PC-3 (cell line): ENCODE measurements around the gene IRF2. TPM values are rescaled to one million over a fixed set of nuclear protein-coding genes. Genes with fewer than 3 reads are reported as not detected.
A peak's percentile ranks its signal among the peaks of the same experiment; 100 is the strongest.

Experiments used
- ATAC-seq: fragments of 200-7000 bp; cut with Tn5 transposase; 2 replicates; pipeline ENCODE4 v1.9.1; 2020; ENCODE audit warnings: mild to moderate bottlenecking, moderate library complexity
- BruUV-seq: library from RNA; stranded (reverse); fragments of 400-500 nt; replicated peaks from 2 replicates; lab custom pipeline; 2021; lab: Mats Ljungman, UMichigan
- CTCF ChIA-PET: fragments of 300-600 bp; sonication (Branson Sonifier 250); formaldehyde crosslinking; loops from one replicate; lab custom pipeline; 2022; ENCODE audit warnings: antibody characterized with exemption; lab: Charles Lee
- POLR2A ChIA-PET: fragments of 300-600 bp; sonication (Branson Sonifier 250); formaldehyde crosslinking; loops from one replicate; lab custom pipeline; 2022; ENCODE audit warnings: antibody characterized with exemption; ENCODE audit not compliant: unreplicated experiment; lab: Charles Lee
- DNase-seq: peaks from one replicate; pipeline ENCODE4 v3.0.0-alpha.2; 2015
- H2AFZ ChIP-seq: fragments of 300-600 bp; sonication (generic); 2 replicates; pipeline ENCODE4 v1.6.0; 2016; ENCODE audit warnings: antibody characterized with exemption, low read length
- H3F3A ChIP-seq: fragments of 300-600 bp; sonication (generic); one replicate; pipeline ENCODE4 v1.6.0; 2017; ENCODE audit warnings: antibody characterized with exemption, low read length, control low read depth, mild to moderate bottlenecking; ENCODE audit not compliant: unreplicated experiment
- H3K27ac ChIP-seq: fragments of 300-600 bp; sonication (generic); 2 replicates; pipeline ENCODE4 v1.5.1; 2016; ENCODE audit warnings: mild to moderate bottlenecking, low read length
- H3K27me3 ChIP-seq: fragments of 300-600 bp; sonication (generic); 2 replicates; pipeline ENCODE4 v1.6.1; 2016; ENCODE audit warnings: low read length, mixed read lengths
- H3K36me3 ChIP-seq: fragments of 300-600 bp; sonication (generic); 2 replicates; pipeline ENCODE4 v1.6.1; 2016; ENCODE audit warnings: low read depth, mixed run types, low read length, mixed read lengths
- H3K4me1 ChIP-seq: fragments of 300-600 bp; sonication (generic); 2 replicates; pipeline ENCODE4 v1.5.1; 2016; ENCODE audit warnings: low read length; ENCODE audit not compliant: insufficient read depth
- H3K4me2 ChIP-seq: fragments of 300-600 bp; sonication (generic); 2 replicates; pipeline ENCODE4 v1.6.0; 2016; ENCODE audit warnings: low read length
- H3K4me3 ChIP-seq: fragments of 300-600 bp; sonication (generic); 2 replicates; pipeline ENCODE4 v1.5.1; 2016; ENCODE audit warnings: mild to moderate bottlenecking, low read length, mixed read lengths
- H3K79me2 ChIP-seq: fragments of 300-600 bp; sonication (generic); 2 replicates; pipeline ENCODE4 v1.6.1; 2017; ENCODE audit warnings: low read length, mixed read lengths
- H3K9ac ChIP-seq: fragments of 300-600 bp; sonication (generic); 2 replicates; pipeline ENCODE4 v1.6.0; 2016; ENCODE audit warnings: mild to moderate bottlenecking, low read length
- H3K9me2 ChIP-seq: fragments of 300-600 bp; sonication (generic); replicated peaks from 2 replicates; pipeline ENCODE4 v1.6.1; 2016; ENCODE audit warnings: mixed run types, low read length, mixed read lengths
- H3K9me3 ChIP-seq: fragments of 300-600 bp; sonication (generic); 2 replicates; pipeline ENCODE4 v1.6.1; 2016; ENCODE audit warnings: low read length, mixed read lengths
- H4K20me1 ChIP-seq: fragments of 300-600 bp; sonication (generic); 2 replicates; pipeline ENCODE4 v1.6.1; 2016; ENCODE audit warnings: low read length, mixed read lengths
- EZH2 ChIP-seq: fragments of 300-600 bp; sonication (generic); IDR thresholded peaks from one replicate; pipeline ENCODE4 v1.6.1; 2017; ENCODE audit warnings: antibody characterized with exemption, mild to moderate bottlenecking, low read length; ENCODE audit not compliant: unreplicated experiment
- EZH2phosphoT487 ChIP-seq: fragments of 300-600 bp; sonication (generic); IDR thresholded peaks from 2 replicates; pipeline ENCODE4 v1.6.1; 2018; ENCODE audit warnings: mild to moderate bottlenecking, antibody characterized with exemption, low read length, borderline replicate concordance
- intact Hi-C: fragments of 100-400 bp; cut with micrococcal nuclease; formaldehyde crosslinking; loops from 2 replicates; pipeline ENCODE4 v1.9.0; 2023
- total RNA-seq: library from RNA; depleted of rRNA; stranded (reverse); fragments of >200 nt; gene quantifications from 2 replicates; pipeline ENCODE4 v1.2.3, GENCODE V29; 2014
- TF ChIP-seq, protein P1 (sequence below): fragments of 300-600 bp; sonication (generic); conservative IDR thresholded peaks from 2 replicates; pipeline ENCODE4 v1.5.1; 2017; ENCODE audit warnings: antibody characterized with exemption, low read depth, mild to moderate bottlenecking, low read length

IRF2 gene
- total RNA-seq, 1 experiment from 2014 or later = 7.7 TPM

GRCh38 chr4:184357772-184358171, 116.6 kb downstream of the IRF2 start:
- CTCF ChIA-PET = no interaction called here

GRCh38 chr4:184357165-184357564, 117.2 kb downstream of the IRF2 start:
- Histone ChIP-seq H3K27ac (no peak overlapping the region), H3K27me3 (no peaks in the 10 kb centered on the region), H3K79me2 (no peaks in the 10 kb centered on the region), H3F3A (no peaks in the 10 kb centered on the region), H3K36me3 (no peaks in the 10 kb centered on the region), H3K9ac (no peak overlapping the region), H2AFZ (no peak overlapping the region), H3K9me3 (no peaks in the 10 kb centered on the region), H3K9me2 (no peaks in the 10 kb centered on the region), H3K4me2 (no peak overlapping the region), H4K20me1 (no peaks in the 10 kb centered on the region), H3K4me3 (no peak overlapping the region), H3K4me1 (peaks cover 21% of the 10 kb centered on the region)
- ChIA-PET CTCF (no interaction called here), POLR2A (no interaction called here)
- TF ChIP-seq EZH2phosphoT487 = no peak
- no peak for TF ChIP-seq EZH2
- intact Hi-C loops = loop anchor here (1.0 kb wide), 1 partner anchor 18 kb away; no protein-coding TSS in a partner anchor
- DNase-seq (peak; percentile 17), ATAC-seq (peak; percentile 78)
- BruUV-seq = no TSS peak

More at GRCh38 chr4:184357772-184358171, 116.6 kb downstream of the IRF2 start:
- Histone ChIP-seq H2AFZ (no peak overlapping the region), H3K27ac (no peak overlapping the region), H3K9me2 (no peaks in the 10 kb centered on the region), H3K4me3 (no peak overlapping the region), H3K36me3 (no peaks in the 10 kb centered on the region), H3K79me2 (no peaks in the 10 kb centered on the region), H3K4me2 (no peak overlapping the region), H3K27me3 (no peaks in the 10 kb centered on the region), H4K20me1 (no peaks in the 10 kb centered on the region), H3F3A (no peaks in the 10 kb centered on the region), H3K4me1 (peaks cover 21% of the 10 kb centered on the region), H3K9me3 (no peaks in the 10 kb centered on the region), H3K9ac (no peak overlapping the region)
- no peak for TF ChIP-seq EZH2
- TF ChIP-seq, protein P1, sequence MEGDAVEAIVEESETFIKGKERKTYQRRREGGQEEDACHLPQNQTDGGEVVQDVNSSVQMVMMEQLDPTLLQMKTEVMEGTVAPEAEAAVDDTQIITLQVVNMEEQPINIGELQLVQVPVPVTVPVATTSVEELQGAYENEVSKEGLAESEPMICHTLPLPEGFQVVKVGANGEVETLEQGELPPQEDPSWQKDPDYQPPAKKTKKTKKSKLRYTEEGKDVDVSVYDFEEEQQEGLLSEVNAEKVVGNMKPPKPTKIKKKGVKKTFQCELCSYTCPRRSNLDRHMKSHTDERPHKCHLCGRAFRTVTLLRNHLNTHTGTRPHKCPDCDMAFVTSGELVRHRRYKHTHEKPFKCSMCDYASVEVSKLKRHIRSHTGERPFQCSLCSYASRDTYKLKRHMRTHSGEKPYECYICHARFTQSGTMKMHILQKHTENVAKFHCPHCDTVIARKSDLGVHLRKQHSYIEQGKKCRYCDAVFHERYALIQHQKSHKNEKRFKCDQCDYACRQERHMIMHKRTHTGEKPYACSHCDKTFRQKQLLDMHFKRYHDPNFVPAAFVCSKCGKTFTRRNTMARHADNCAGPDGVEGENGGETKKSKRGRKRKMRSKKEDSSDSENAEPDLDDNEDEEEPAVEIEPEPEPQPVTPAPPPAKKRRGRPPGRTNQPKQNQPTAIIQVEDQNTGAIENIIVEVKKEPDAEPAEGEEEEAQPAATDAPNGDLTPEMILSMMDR = no peak
- TF ChIP-seq EZH2phosphoT487 = no peak
- DNase-seq (no peak), ATAC-seq (no peak)
- POLR2A ChIA-PET = no interaction called here
- no TSS peak for BruUV-seq
- intact Hi-C loops = loop anchor here (1.0 kb wide), 1 partner anchor 18 kb away; no protein-coding TSS in a partner anchor

DNA sequence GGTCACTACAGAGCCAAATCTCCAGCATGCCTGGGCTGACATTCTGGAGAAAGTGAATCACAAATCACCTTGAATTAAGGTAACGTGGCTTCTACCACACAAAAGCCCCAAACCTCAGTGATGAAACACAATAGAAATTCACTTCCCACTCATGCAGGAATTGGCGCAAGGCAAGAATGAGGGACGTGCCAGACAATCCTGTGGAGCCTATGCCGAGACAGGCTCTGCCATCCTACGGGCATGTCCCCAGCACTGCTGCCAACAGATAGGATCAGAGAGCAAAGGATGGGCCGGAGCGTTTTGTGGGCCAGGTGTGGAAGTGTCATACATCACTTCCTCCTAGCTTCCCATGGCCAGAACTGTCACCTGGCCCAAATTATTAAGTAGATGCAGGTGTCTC, 118.0 kb downstream of the IRF2 start:
- intact Hi-C loops = no loop called here
- BruUV-seq = no TSS peak
- no peaks in the 10 kb centered on the region for H3K79me2 ChIP-seq
- ChIA-PET CTCF (no interaction called here), POLR2A (no interaction called here)
- peaks cover 21% of the 10 kb centered on the region for H3K4me1 ChIP-seq
- H4K20me1 ChIP-seq = no peaks in the 10 kb centered on the region
- ATAC-seq = no peak
- H3K36me3 ChIP-seq = no peaks in the 10 kb centered on the region
- no peak for DNase-seq
- H3K27me3 ChIP-seq = no peaks in the 10 kb centered on the region
- no peaks in the 10 kb centered on the region for H3K9me3 ChIP-seq
- no peak overlapping the region for H3K4me2 ChIP-seq
- no peaks in the 10 kb centered on the region for H3K9me2 ChIP-seq
- H3K27ac ChIP-seq = no peak overlapping the region
- no peak overlapping the region for H2AFZ ChIP-seq
- H3F3A ChIP-seq = no peaks in the 10 kb centered on the region
- H3K9ac ChIP-seq = no peak overlapping the region
- TF ChIP-seq EZH2 = no peak
- TF ChIP-seq EZH2phosphoT487 = no peak
- TF ChIP-seq, protein P1 = no peak
- H3K4me3 ChIP-seq = no peak overlapping the region
